Loucy (cell line): ENCODE results near the gene PRELID1.

ENCODE experiments used
- EZH2phosphoT487 ChIP-seq: fragments of 200-600 bp; IDR thresholded peaks from 2 replicates; pipeline ENCODE4 v1.6.1; 2018; ENCODE audit warnings: antibody characterized with exemption, mild to moderate bottlenecking, moderate library complexity, borderline replicate concordance
- TF ChIP-seq, protein P1 (sequence below): fragments of 200-600 bp; sonication (generic); conservative IDR thresholded peaks from 2 replicates; pipeline ENCODE4 v1.5.1; 2014; ENCODE audit warnings: mild to moderate bottlenecking, antibody characterized with exemption, low read length

DNA sequence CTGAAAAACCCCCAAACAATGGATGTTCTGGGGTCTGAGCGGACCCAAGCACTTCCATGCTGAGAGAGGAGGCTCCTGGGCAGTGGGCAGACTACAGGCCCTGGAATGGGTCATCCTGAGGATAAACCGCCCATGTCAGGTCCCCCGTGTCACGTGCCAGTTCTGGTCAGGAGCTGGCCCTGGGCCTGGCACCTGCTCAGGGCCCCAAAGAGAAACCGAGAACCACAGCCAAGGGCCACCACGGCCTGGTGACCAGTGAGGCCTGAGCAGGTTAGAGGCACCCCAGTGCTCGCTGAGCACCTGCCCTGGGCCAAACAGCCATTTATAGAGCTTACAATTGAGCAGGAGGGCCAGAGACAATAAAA lies 32.1 kb downstream of the PRELID1 start:
- TF ChIP-seq, protein P1, sequence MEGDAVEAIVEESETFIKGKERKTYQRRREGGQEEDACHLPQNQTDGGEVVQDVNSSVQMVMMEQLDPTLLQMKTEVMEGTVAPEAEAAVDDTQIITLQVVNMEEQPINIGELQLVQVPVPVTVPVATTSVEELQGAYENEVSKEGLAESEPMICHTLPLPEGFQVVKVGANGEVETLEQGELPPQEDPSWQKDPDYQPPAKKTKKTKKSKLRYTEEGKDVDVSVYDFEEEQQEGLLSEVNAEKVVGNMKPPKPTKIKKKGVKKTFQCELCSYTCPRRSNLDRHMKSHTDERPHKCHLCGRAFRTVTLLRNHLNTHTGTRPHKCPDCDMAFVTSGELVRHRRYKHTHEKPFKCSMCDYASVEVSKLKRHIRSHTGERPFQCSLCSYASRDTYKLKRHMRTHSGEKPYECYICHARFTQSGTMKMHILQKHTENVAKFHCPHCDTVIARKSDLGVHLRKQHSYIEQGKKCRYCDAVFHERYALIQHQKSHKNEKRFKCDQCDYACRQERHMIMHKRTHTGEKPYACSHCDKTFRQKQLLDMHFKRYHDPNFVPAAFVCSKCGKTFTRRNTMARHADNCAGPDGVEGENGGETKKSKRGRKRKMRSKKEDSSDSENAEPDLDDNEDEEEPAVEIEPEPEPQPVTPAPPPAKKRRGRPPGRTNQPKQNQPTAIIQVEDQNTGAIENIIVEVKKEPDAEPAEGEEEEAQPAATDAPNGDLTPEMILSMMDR: no peak
- no peak for TF ChIP-seq EZH2phosphoT487
